ENCODE results near the gene NDUFA11.
A peak's percentile ranks its signal among the peaks of the same experiment; 100 is the strongest.

The NDUFA11 gene

GRCh38 chr19:5903624-5904351 lies at the start of gene NDUFA11:
Gene NDUFA11, minus strand, starts transcription at chr19:5903790. Its CDS starts 82 bp downstream, at chr19:5903708.
- peak; percentile 87 for DNase-seq (ENCODE audit: low read depth)

GRCh38 chr19:5953030-5953589 lies 49.5 kb upstream of the NDUFA11 start:
- no peak for DNase-seq (ENCODE audit: low read depth)

GRCh38 chr19:5952193-5953029 lies 48.8 kb upstream of the NDUFA11 start:
- DNase-seq (ENCODE audit: low read depth), result no peak

- no peak for DNase-seq (ENCODE audit: low read depth)
Measured at GRCh38 chr19:5951338-5951861, 47.8 kb upstream of the NDUFA11 start.

- DNase-seq (ENCODE audit: low read depth), result no peak
Measured at GRCh38 chr19:5950741-5951140, 47.2 kb upstream of the NDUFA11 start.

GRCh38 chr19:5949792-5950305 lies 46.3 kb upstream of the NDUFA11 start:
- DNase-seq (ENCODE audit: low read depth), result no peak

- DNase-seq (ENCODE audit: low read depth), result no peak
Measured at GRCh38 chr19:5948752-5949564, 45.4 kb upstream of the NDUFA11 start.

GRCh38 chr19:5947435-5947834 lies 43.8 kb upstream of the NDUFA11 start:
- no peak for DNase-seq (ENCODE audit: low read depth)

GRCh38 chr19:5943623-5944022 lies 40.0 kb upstream of the NDUFA11 start:
- no peak for DNase-seq (ENCODE audit: low read depth)

GRCh38 chr19:5943045-5943444 lies 39.5 kb upstream of the NDUFA11 start:
- DNase-seq (ENCODE audit: low read depth), result no peak

GRCh38 chr19:5941673-5942072 lies 38.1 kb upstream of the NDUFA11 start:
- DNase-seq (ENCODE audit: low read depth), result no peak

- no peak for DNase-seq (ENCODE audit: low read depth)
Measured at GRCh38 chr19:5940260-5941208, 36.9 kb upstream of the NDUFA11 start.

- no peak for DNase-seq (ENCODE audit: low read depth)
Measured at GRCh38 chr19:5937550-5937949, 34.0 kb upstream of the NDUFA11 start.

GRCh38 chr19:5936292-5936592 lies 32.7 kb upstream of the NDUFA11 start:
- no peak for DNase-seq (ENCODE audit: low read depth)

GRCh38 chr19:5935473-5936291 lies 32.1 kb upstream of the NDUFA11 start:
- no peak for DNase-seq (ENCODE audit: low read depth)

GRCh38 chr19:5934774-5935472 lies 31.3 kb upstream of the NDUFA11 start:
- no peak for DNase-seq (ENCODE audit: low read depth)

GRCh38 chr19:5934069-5934401 lies 30.4 kb upstream of the NDUFA11 start:
- DNase-seq (ENCODE audit: low read depth), result no peak

- no peak for DNase-seq (ENCODE audit: low read depth)
Measured at GRCh38 chr19:5933391-5934068, 29.9 kb upstream of the NDUFA11 start.
